SJSA1 (cell line): ENCODE results near the gene MTG2. TPM values are rescaled to one million over a fixed set of nuclear protein-coding genes. Genes with fewer than 3 reads are reported as not detected.

Experiments used
- DNase-seq, 2 experiments: peaks; one replicate each; pipeline ENCODE4 v3.0.0-alpha.2; 2015 to 2020; ENCODE audit warnings: low spot score in 2 of 2, low read depth in 1 of 2
- H3K27ac ChIP-seq: fragments of 250-450 bp; sonication (Bioruptor Pico); 2 replicates; pipeline ENCODE4 v1.5.1; 2020; ENCODE audit warnings: mild to moderate bottlenecking, moderate library complexity
- H3K27me3 ChIP-seq: fragments of 250-450 bp; sonication (Bioruptor Pico); replicated peaks from 2 replicates; pipeline ENCODE4 v1.5.1; 2020; ENCODE audit warnings: mild to moderate bottlenecking, moderate library complexity
- H3K36me3 ChIP-seq: fragments of 250-450 bp; sonication (Bioruptor Pico); 2 replicates; pipeline ENCODE4 v1.5.1; 2020; ENCODE audit warnings: mild to moderate bottlenecking
- H3K4me1 ChIP-seq: fragments of 250-450 bp; sonication (Bioruptor Pico); replicated peaks from 2 replicates; pipeline ENCODE4 v1.6.1; 2021; ENCODE audit warnings: mild to moderate bottlenecking
- H3K4me3 ChIP-seq: fragments of 250-450 bp; sonication (Bioruptor Pico); 2 replicates; pipeline ENCODE4 v1.5.1; 2020; ENCODE audit warnings: mild to moderate bottlenecking
- H3K9me3 ChIP-seq: fragments of 250-450 bp; sonication (Bioruptor Pico); replicated peaks from 2 replicates; pipeline ENCODE4 v1.5.1; 2020; ENCODE audit warnings: mild to moderate bottlenecking
- total RNA-seq: library from RNA; depleted of rRNA; stranded (reverse); fragments of >200 nt; shearing (Covaris generic); gene quantifications from 2 replicates; pipeline ENCODE4 v1.2.3, GENCODE V29; 2014; rRNA removed

Gene MTG2
- total RNA-seq, result 23.9 and 31.4 TPM in 2 replicates

- H3K27ac ChIP-seq, result peak within 1 kb of the TSS; percentile 86
- peaks cover 20% of the 10 kb centered on the region for H3K36me3 ChIP-seq
- H3K9me3 ChIP-seq, result no peaks in the 10 kb centered on the region
- DNase-seq, result peak; percentile 84 to 96
- no peaks in the 10 kb centered on the region for H3K27me3 ChIP-seq
- peak within 1 kb of the TSS; percentile 91 for H3K4me3 ChIP-seq
- H3K4me1 ChIP-seq, result peaks cover 12% of the 10 kb centered on the region
Observed at GRCh38 chr20:62182469-62183425, at the start of gene MTG2. Gene MTG2, plus strand, starts transcription at chr20:62183028. Its CDS starts 10,393 bp downstream, at chr20:62193421.

GRCh38 chr20:62133051-62133845 is 49.6 kb upstream of the MTG2 start:
- H3K36me3 ChIP-seq, result peaks cover 96% of the 10 kb centered on the region
- DNase-seq, result no peak
- no peak overlapping the region for H3K27ac ChIP-seq

GRCh38 chr20:62133864-62134263 is 49.0 kb upstream of the MTG2 start:
- peaks cover 98% of the 10 kb centered on the region for H3K36me3 ChIP-seq
- no peak for DNase-seq
- H3K27ac ChIP-seq, result no peak overlapping the region
- H3K27me3 ChIP-seq, result no peaks in the 10 kb centered on the region
- no peaks in the 10 kb centered on the region for H3K4me1 ChIP-seq
- no peaks in the 10 kb centered on the region for H3K9me3 ChIP-seq
- no peak overlapping the region for H3K4me3 ChIP-seq

More at GRCh38 chr20:62133051-62133845, 49.6 kb upstream of the MTG2 start:
- Histone ChIP-seq H3K4me1 (no peaks in the 10 kb centered on the region), H3K4me3 (no peak overlapping the region), H3K27me3 (no peaks in the 10 kb centered on the region), H3K9me3 (no peaks in the 10 kb centered on the region)

- H3K4me1 ChIP-seq, result no peaks in the 10 kb centered on the region
- H3K27me3 ChIP-seq, result no peaks in the 10 kb centered on the region
- H3K4me3 ChIP-seq, result no peak overlapping the region
- peaks cover 98% of the 10 kb centered on the region for H3K36me3 ChIP-seq
- H3K27ac ChIP-seq, result no peak overlapping the region
- H3K9me3 ChIP-seq, result no peaks in the 10 kb centered on the region
- no peak for DNase-seq
Observed at GRCh38 chr20:62134735-62135231, 48.0 kb upstream of the MTG2 start.

GRCh38 chr20:62135573-62136266 is 47.1 kb upstream of the MTG2 start:
- Histone ChIP-seq H3K9me3 (no peaks in the 10 kb centered on the region), H3K4me1 (peaks cover under 1% of the 10 kb centered on the region; the same call in 1 of the 2 replicates), H3K36me3 (peaks cover 98% of the 10 kb centered on the region), H3K4me3 (no peak overlapping the region), H3K27ac (no peak overlapping the region), H3K27me3 (no peaks in the 10 kb centered on the region)
- DNase-seq, result no peak

GRCh38 chr20:62136283-62137091 is 46.3 kb upstream of the MTG2 start:
- Histone ChIP-seq H3K4me1 (peaks cover 8% of the 10 kb centered on the region), H3K27ac (no peak overlapping the region), H3K9me3 (no peaks in the 10 kb centered on the region), H3K27me3 (no peaks in the 10 kb centered on the region), H3K36me3 (peaks cover 98% of the 10 kb centered on the region), H3K4me3 (no peak overlapping the region)
- DNase-seq, result peak in 1 of 2 experiments; percentile 44

GRCh38 chr20:62137092-62137384 is 45.8 kb upstream of the MTG2 start:
- H3K27me3 ChIP-seq, result no peaks in the 10 kb centered on the region
- H3K4me3 ChIP-seq, result no peak overlapping the region
- H3K4me1 ChIP-seq, result peaks cover 13% of the 10 kb centered on the region
- peaks cover 98% of the 10 kb centered on the region for H3K36me3 ChIP-seq
- no peak overlapping the region for H3K27ac ChIP-seq
- no peak for DNase-seq
- no peaks in the 10 kb centered on the region for H3K9me3 ChIP-seq

- peaks cover 15% of the 10 kb centered on the region for H3K4me1 ChIP-seq
- H3K36me3 ChIP-seq, result peaks cover 97% of the 10 kb centered on the region
- H3K27me3 ChIP-seq, result no peaks in the 10 kb centered on the region
- peaks cover 2% of the 10 kb centered on the region; the same call in 1 of the 2 replicates for H3K9me3 ChIP-seq
- no peak overlapping the region for H3K4me3 ChIP-seq
- no peak overlapping the region for H3K27ac ChIP-seq
- no peak for DNase-seq
Observed at GRCh38 chr20:62137478-62138203, 45.2 kb upstream of the MTG2 start.

- H3K4me1 ChIP-seq, result peaks cover 17% of the 10 kb centered on the region
- H3K4me3 ChIP-seq, result no peak overlapping the region
- H3K27ac ChIP-seq, result no peak overlapping the region
- no peak for DNase-seq
- peaks cover 97% of the 10 kb centered on the region for H3K36me3 ChIP-seq
- peaks cover 7% of the 10 kb centered on the region; the same call in 1 of the 2 replicates for H3K9me3 ChIP-seq
- H3K27me3 ChIP-seq, result no peaks in the 10 kb centered on the region
Observed at GRCh38 chr20:62138204-62138543, 44.7 kb upstream of the MTG2 start.

- H3K27me3 ChIP-seq, result no peaks in the 10 kb centered on the region
- H3K36me3 ChIP-seq, result peaks cover 92% of the 10 kb centered on the region
- peaks cover 17% of the 10 kb centered on the region for H3K4me1 ChIP-seq
- H3K4me3 ChIP-seq, result no peak overlapping the region
- H3K27ac ChIP-seq, result no peak overlapping the region
- peaks cover 7% of the 10 kb centered on the region; the same call in 1 of the 2 replicates for H3K9me3 ChIP-seq
- no peak for DNase-seq
Observed at GRCh38 chr20:62138912-62139311, 43.9 kb upstream of the MTG2 start.

- H3K36me3 ChIP-seq, result peaks cover 91% of the 10 kb centered on the region
- no peak overlapping the region for H3K27ac ChIP-seq
- no peaks in the 10 kb centered on the region for H3K27me3 ChIP-seq
- H3K4me3 ChIP-seq, result no peak overlapping the region
- peaks cover 19% of the 10 kb centered on the region for H3K4me1 ChIP-seq
- DNase-seq, result no peak
- H3K9me3 ChIP-seq, result peaks cover 7% of the 10 kb centered on the region; the same call in 1 of the 2 replicates
Observed at GRCh38 chr20:62139636-62140035, 43.2 kb upstream of the MTG2 start.

GRCh38 chr20:62141043-62141396 is 41.8 kb upstream of the MTG2 start:
- H3K36me3 ChIP-seq, result peaks cover 86% of the 10 kb centered on the region
- peaks cover 7% of the 10 kb centered on the region; the same call in 1 of the 2 replicates for H3K9me3 ChIP-seq
- H3K4me3 ChIP-seq, result no peak overlapping the region
- peaks cover 27% of the 10 kb centered on the region for H3K4me1 ChIP-seq
- DNase-seq, result no peak
- no peak overlapping the region for H3K27ac ChIP-seq
- H3K27me3 ChIP-seq, result no peaks in the 10 kb centered on the region
